A204.1 (cell line): ENCODE measurements around the gene ZDBF2.
"Not testable (repeated sequence)": the region's sequence is repeated elsewhere in the genome, so short reads cannot be mapped to it uniquely, and the experiment has no call there.

Source experiments
- FAIRE-seq: peaks from 2 replicates; lab custom pipeline; 2012; peaks lifted over from hg19 to GRCh38; lab: Jason Lieb, UNC

Gene ZDBF2

DNA sequence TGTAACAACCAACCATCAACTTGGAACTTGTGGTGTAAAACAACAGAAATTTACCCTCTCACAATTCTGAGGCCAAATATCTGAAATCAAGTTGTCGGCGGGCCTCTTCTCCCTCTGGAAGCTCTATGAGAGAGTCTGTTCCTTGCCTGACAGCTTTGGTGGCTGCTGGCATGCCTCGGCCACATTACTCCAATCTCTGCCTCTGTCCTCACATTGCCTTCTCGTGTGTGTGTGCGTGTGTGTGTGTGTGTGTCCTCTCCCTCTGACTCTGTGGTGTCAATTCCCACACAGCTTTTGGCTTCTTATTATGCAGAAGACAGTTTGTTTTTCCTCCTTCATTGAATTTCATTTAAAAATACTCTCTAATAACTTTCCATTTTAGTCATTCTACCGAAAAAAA lies 50.4 kb downstream of the ZDBF2 start:
- no peak for FAIRE-seq

DNA sequence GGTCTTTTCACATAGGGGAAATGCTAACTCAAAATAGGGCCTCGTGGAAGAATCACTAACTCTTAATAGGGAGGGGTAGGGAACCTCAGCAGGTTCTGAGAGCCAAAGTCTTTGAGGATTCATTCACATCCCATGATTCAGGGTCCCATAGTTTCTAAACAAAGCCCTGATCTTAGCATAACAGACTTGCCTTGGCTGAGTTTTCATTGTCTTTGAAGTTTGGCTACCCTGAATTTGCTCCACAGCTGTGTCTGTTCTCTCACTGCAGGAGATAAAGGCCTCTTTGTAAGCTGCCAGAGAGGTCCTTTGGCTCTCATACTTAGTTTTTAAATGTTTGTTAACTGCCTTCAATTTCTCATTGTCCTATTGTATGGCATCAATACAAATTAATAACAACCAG lies 54.5 kb downstream of the ZDBF2 start:
- no peak for FAIRE-seq

DNA sequence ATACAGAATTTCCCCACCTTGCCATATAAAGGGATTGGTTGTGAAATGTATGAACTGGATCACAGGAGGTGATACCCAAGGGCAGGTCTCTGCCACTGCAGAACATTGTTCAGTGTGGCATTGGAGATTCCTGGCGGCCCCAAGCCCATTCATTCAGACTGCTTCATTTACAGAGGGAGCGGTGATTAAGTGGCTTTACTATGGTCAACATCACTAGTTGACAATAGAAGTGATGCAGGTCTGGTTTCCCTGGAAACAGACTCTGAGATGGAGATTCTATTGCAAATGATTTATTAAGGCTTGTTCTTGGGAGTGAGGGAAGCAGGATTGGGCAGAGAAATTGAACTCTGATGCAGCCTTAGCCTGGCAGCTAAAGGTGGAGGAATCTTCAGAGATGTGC lies 62.4 kb downstream of the ZDBF2 start:
- FAIRE-seq = no peak

- no peak for FAIRE-seq
Measured at GRCh38 chr2:206337956-206338355, 63.5 kb downstream of the ZDBF2 start.

- no peak for FAIRE-seq
Measured at GRCh38 chr2:206341396-206341795, 66.9 kb downstream of the ZDBF2 start.

GRCh38 chr2:206343144-206343543 lies 68.7 kb downstream of the ZDBF2 start:
- no peak for FAIRE-seq

- FAIRE-seq = no peak
Measured at GRCh38 chr2:206343816-206344215, 69.4 kb downstream of the ZDBF2 start.

GRCh38 chr2:206345606-206346005 lies 71.1 kb downstream of the ZDBF2 start:
- FAIRE-seq = no peak

GRCh38 chr2:206349375-206349774 lies 74.9 kb downstream of the ZDBF2 start:
- FAIRE-seq = no peak

- no peak for FAIRE-seq
Measured at GRCh38 chr2:206352571-206352970, 78.1 kb downstream of the ZDBF2 start.

DNA sequence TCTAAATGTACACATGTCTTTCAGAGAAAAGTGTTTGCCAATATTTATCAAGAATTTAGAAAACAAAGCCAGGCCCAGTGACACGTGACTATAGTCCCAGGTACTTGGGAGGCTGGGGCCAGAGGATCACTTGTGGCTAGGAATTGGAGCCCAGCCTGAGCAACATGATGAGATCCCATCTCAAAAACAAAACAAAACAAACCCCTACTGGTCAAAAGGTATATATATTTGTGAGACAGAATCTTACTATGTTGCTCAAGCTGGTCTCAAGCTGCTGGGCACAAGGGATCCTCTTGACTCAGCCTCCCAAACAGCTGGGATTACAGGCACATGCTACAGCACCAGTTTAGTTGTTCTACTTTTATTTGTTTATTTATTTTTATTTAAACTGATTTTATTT lies 79.2 kb downstream of the ZDBF2 start:
- FAIRE-seq = no peak

DNA sequence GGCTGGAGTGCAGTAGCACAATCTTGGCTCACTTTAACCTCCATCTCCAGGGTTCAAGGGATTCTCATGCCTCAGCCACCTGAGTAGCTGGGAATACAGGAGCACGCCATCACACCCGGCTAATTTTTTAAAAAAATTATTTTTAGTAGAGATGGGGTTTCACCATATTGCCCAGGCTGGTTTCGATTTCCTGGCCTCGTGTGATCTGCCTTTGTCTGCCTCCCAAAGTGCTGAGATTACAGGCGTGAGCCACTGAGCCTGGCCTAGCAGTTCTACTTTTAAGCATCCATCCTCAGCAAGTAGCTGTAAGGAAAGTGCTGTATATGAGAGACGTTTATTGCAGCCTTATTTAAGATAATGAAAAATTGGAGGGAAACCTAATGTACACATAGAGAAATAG lies 79.7 kb downstream of the ZDBF2 start:
- FAIRE-seq = no peak

DNA sequence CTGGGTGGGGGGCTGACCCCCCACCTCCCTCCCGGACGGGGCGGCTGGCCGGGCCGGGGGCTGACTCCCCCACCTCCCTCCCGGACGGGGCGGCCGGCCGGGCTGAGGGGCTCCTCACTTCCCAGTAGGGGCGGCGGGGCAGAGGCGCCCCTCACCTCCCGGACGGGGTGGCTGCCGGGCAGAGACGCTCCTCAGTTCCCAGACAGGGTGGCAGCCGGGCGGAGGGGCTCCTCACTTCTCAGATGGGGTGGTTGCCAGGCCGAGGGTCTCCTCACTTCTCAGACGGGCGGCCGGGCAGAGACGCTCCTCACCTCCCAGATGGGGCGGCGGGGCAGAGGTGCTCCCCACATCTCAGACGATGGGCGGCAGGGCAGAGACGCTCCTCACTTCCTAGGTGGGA lies 82.4 kb downstream of the ZDBF2 start:
- FAIRE-seq = not testable (repeated sequence)

GRCh38 chr2:206360840-206361239 lies 86.4 kb downstream of the ZDBF2 start:
- not testable (repeated sequence) for FAIRE-seq

GRCh38 chr2:206361407-206362045 lies 87.1 kb downstream of the ZDBF2 start:
- no peak for FAIRE-seq
